Rectal smooth muscle tissue (tissue), 1 donor: ENCODE results near the gene PWWP2B.
A peak's percentile ranks its signal among the peaks of the same experiment; 100 is the strongest.
"Not testable (repeated sequence)": the region's sequence is repeated elsewhere in the genome, so short reads cannot be mapped to it uniquely, and the experiment has no call there.

Experiments used
- H3K27ac ChIP-seq: one replicate; pipeline ENCODE4 v1.7.0; 2013; ENCODE audit warnings: low read depth, low read length, inconsistent platforms
- H3K27me3 ChIP-seq: one replicate; pipeline ENCODE4 v1.7.0; 2013; ENCODE audit warnings: low read length; ENCODE audit not compliant: control insufficient read depth, insufficient read depth
- H3K36me3 ChIP-seq: one replicate; pipeline ENCODE4 v1.7.0; 2013; ENCODE audit warnings: low read length; ENCODE audit not compliant: control insufficient read depth, insufficient read depth
- H3K4me1 ChIP-seq: one replicate; pipeline ENCODE4 v1.7.0; 2013; ENCODE audit warnings: low read length; ENCODE audit not compliant: control insufficient read depth, insufficient read depth
- H3K4me3 ChIP-seq: one replicate; pipeline ENCODE4 v1.7.0; 2013; ENCODE audit warnings: low read length
- H3K9ac ChIP-seq: one replicate; pipeline ENCODE4 v1.7.0; 2013; ENCODE audit warnings: low read length

PWWP2B gene

GRCh38 chr10:132386419-132386831 lies 10.6 kb upstream of the PWWP2B start:
- Histone ChIP-seq H3K9ac (no peak overlapping the region), H3K4me1 (no peaks in the 10 kb centered on the region), H3K27me3 (no peaks in the 10 kb centered on the region), H3K36me3 (no peaks in the 10 kb centered on the region), H3K4me3 (no peak overlapping the region), H3K27ac (no peak overlapping the region)

- not testable (repeated sequence) for H3K4me3 ChIP-seq, H3K27me3 ChIP-seq, H3K9ac ChIP-seq, H3K4me1 ChIP-seq, H3K27ac ChIP-seq, H3K36me3 ChIP-seq
Measured at GRCh38 chr10:132386896-132387295, 10.1 kb upstream of the PWWP2B start.

- no peak overlapping the region for H3K9ac ChIP-seq
Measured at GRCh38 chr10:132387764-132388210, 9.2 kb upstream of the PWWP2B start.

GRCh38 chr10:132388891-132389432 lies 8.0 kb upstream of the PWWP2B start:
- Histone ChIP-seq H3K4me1 (no peaks in the 10 kb centered on the region), H3K27ac (no peak overlapping the region), H3K4me3 (no peak overlapping the region)

More at GRCh38 chr10:132387764-132388210, 9.2 kb upstream of the PWWP2B start:
- no peak overlapping the region for H3K27ac ChIP-seq
- no peaks in the 10 kb centered on the region for H3K36me3 ChIP-seq
- no peaks in the 10 kb centered on the region for H3K27me3 ChIP-seq
- peak overlapping the region; percentile 50 for H3K4me3 ChIP-seq
- no peaks in the 10 kb centered on the region for H3K4me1 ChIP-seq

GRCh38 chr10:132389433-132390169 lies 7.4 kb upstream of the PWWP2B start:
- no peaks in the 10 kb centered on the region for H3K36me3 ChIP-seq
- no peak overlapping the region for H3K27ac ChIP-seq
- no peak overlapping the region for H3K9ac ChIP-seq
- H3K4me1 ChIP-seq, result no peaks in the 10 kb centered on the region
- H3K4me3 ChIP-seq, result no peak overlapping the region
- H3K27me3 ChIP-seq, result no peaks in the 10 kb centered on the region

More at GRCh38 chr10:132388891-132389432, 8.0 kb upstream of the PWWP2B start:
- Histone ChIP-seq H3K27me3 (no peaks in the 10 kb centered on the region), H3K9ac (no peak overlapping the region), H3K36me3 (no peaks in the 10 kb centered on the region)

GRCh38 chr10:132390170-132390920 lies 6.7 kb upstream of the PWWP2B start:
- no peak overlapping the region for H3K9ac ChIP-seq
- H3K36me3 ChIP-seq, result no peaks in the 10 kb centered on the region
- no peaks in the 10 kb centered on the region for H3K4me1 ChIP-seq
- no peak overlapping the region for H3K4me3 ChIP-seq
- H3K27me3 ChIP-seq, result no peaks in the 10 kb centered on the region
- no peak overlapping the region for H3K27ac ChIP-seq

GRCh38 chr10:132390921-132391675 lies 5.9 kb upstream of the PWWP2B start:
- no peaks in the 10 kb centered on the region for H3K36me3 ChIP-seq
- no peak overlapping the region for H3K27ac ChIP-seq

GRCh38 chr10:132391676-132392020 lies 5.4 kb upstream of the PWWP2B start:
- no peaks in the 10 kb centered on the region for H3K4me1 ChIP-seq
- no peak overlapping the region for H3K9ac ChIP-seq
- H3K36me3 ChIP-seq, result no peaks in the 10 kb centered on the region
- H3K27me3 ChIP-seq, result no peaks in the 10 kb centered on the region
- no peak overlapping the region for H3K4me3 ChIP-seq
- no peak overlapping the region for H3K27ac ChIP-seq

More at GRCh38 chr10:132390921-132391675, 5.9 kb upstream of the PWWP2B start:
- H3K4me3 ChIP-seq, result no peak overlapping the region
- no peak overlapping the region for H3K9ac ChIP-seq
- no peaks in the 10 kb centered on the region for H3K27me3 ChIP-seq
- no peaks in the 10 kb centered on the region for H3K4me1 ChIP-seq

- no peak overlapping the region for H3K4me3 ChIP-seq
- H3K4me1 ChIP-seq, result no peaks in the 10 kb centered on the region
- H3K9ac ChIP-seq, result no peak overlapping the region
- H3K27me3 ChIP-seq, result no peaks in the 10 kb centered on the region
- H3K27ac ChIP-seq, result no peak overlapping the region
- H3K36me3 ChIP-seq, result no peaks in the 10 kb centered on the region
Measured at GRCh38 chr10:132392184-132392800, 4.7 kb upstream of the PWWP2B start.

GRCh38 chr10:132392811-132393694 lies 3.9 kb upstream of the PWWP2B start:
- no peaks in the 10 kb centered on the region for H3K27me3 ChIP-seq
- no peak overlapping the region for H3K9ac ChIP-seq
- no peaks in the 10 kb centered on the region for H3K36me3 ChIP-seq
- H3K4me1 ChIP-seq, result peaks cover 2% of the 10 kb centered on the region
- H3K4me3 ChIP-seq, result no peak overlapping the region
- H3K27ac ChIP-seq, result no peak overlapping the region

GRCh38 chr10:132393695-132394181 lies 3.3 kb upstream of the PWWP2B start:
- no peak overlapping the region for H3K4me3 ChIP-seq
- no peak overlapping the region for H3K27ac ChIP-seq
- no peak overlapping the region for H3K9ac ChIP-seq
- H3K36me3 ChIP-seq, result no peaks in the 10 kb centered on the region
- peaks cover 5% of the 10 kb centered on the region for H3K4me1 ChIP-seq
- H3K27me3 ChIP-seq, result no peaks in the 10 kb centered on the region
